ENCODE results near the gene CYB5R3.

CYB5R3 gene

DNA sequence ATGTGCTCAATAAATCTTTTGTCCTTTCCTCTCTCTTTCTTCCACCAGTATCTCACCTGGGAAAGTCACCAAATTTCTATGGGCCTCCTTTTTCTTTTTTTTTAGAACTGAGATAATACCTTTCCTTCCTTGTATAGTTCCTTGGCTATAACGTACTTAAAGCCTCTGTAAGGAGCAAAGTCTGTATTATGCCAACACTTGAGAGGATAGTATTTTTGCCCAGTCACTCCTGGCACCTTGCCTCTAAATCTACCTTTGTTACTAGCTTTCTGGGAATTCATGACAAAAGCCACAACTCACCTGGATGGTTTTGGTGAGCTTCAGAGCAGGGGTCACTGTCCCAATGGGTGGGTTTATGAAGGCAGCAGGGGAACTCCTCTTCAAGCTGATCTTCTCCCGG is 46.7 kb downstream of the CYB5R3 start:
- Histone ChIP-seq H3K9ac (no peak overlapping the region), H3K79me2 (peaks cover 38% of the 10 kb centered on the region), H3K9me3 (ENCODE audit: control insufficient read depth, low read length) (no peaks in the 10 kb centered on the region), H3K36me3 (ENCODE audit: control insufficient read depth, insufficient read depth, low read length) (no peaks in the 10 kb centered on the region), H2AFZ (no peak overlapping the region), H3K4me3 (ENCODE audit: low read depth, low read length) (no peak overlapping the region), H3K27me3 (ENCODE audit: control insufficient read depth, insufficient read depth, low read length) (no peaks in the 10 kb centered on the region), H3K4me1 (no peaks in the 10 kb centered on the region), H3K27ac (no peak overlapping the region), H3K4me2 (ENCODE audit: low read length) (no peak overlapping the region)
- TF ChIP-seq, protein P1, sequence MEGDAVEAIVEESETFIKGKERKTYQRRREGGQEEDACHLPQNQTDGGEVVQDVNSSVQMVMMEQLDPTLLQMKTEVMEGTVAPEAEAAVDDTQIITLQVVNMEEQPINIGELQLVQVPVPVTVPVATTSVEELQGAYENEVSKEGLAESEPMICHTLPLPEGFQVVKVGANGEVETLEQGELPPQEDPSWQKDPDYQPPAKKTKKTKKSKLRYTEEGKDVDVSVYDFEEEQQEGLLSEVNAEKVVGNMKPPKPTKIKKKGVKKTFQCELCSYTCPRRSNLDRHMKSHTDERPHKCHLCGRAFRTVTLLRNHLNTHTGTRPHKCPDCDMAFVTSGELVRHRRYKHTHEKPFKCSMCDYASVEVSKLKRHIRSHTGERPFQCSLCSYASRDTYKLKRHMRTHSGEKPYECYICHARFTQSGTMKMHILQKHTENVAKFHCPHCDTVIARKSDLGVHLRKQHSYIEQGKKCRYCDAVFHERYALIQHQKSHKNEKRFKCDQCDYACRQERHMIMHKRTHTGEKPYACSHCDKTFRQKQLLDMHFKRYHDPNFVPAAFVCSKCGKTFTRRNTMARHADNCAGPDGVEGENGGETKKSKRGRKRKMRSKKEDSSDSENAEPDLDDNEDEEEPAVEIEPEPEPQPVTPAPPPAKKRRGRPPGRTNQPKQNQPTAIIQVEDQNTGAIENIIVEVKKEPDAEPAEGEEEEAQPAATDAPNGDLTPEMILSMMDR (IDR thresholded peaks at IDR 0.05): no peak

- Histone ChIP-seq H3K9me3 (ENCODE audit: control insufficient read depth, low read length) (no peaks in the 10 kb centered on the region), H3K27ac (no peak overlapping the region), H3K4me1 (no peaks in the 10 kb centered on the region), H3K4me3 (ENCODE audit: low read depth, low read length) (no peak overlapping the region), H2AFZ (no peak overlapping the region), H3K27me3 (ENCODE audit: control insufficient read depth, insufficient read depth, low read length) (no peaks in the 10 kb centered on the region), H3K36me3 (ENCODE audit: control insufficient read depth, insufficient read depth, low read length) (no peaks in the 10 kb centered on the region), H3K9ac (no peak overlapping the region), H3K79me2 (peaks cover 35% of the 10 kb centered on the region), H3K4me2 (ENCODE audit: low read length) (no peak overlapping the region)
- TF ChIP-seq, protein P1 (IDR thresholded peaks at IDR 0.05): no peak
Measured at GRCh38 chr22:42601879-42602465, 47.2 kb downstream of the CYB5R3 start.

DNA sequence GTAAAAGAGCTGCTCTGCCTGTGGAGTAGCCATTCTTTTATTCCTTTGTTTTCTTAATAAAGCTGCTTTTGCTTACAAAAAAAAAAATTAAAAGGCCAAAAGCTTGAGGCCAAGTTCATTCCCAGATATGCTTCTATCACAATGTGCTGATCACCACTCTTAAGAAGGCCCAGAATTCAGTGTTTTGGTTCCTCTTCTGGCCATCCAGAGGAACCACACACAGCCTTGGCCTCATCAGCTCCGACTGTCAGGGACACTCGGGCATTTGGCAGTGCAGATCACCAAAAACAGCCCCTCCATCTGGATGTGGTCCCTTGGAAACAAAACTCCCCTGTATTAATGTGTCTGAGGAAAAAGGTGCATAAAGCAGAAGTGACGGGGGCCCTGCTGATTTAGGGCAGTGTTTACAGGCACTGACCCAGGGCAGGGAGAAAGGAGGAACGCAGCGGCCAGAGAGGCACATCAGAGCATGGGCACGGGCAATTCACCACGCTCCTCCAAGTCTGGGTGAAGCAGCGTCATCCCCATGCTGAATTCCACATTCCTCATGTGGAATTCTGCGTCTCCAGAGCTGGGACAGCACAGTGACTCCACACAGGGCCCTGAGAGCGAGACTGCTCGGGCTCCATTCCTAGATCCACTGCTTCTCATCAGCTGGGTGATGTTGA is 52.2 kb downstream of the CYB5R3 start:
- Histone ChIP-seq H3K79me2 (peaks cover 10% of the 10 kb centered on the region), H3K4me3 (ENCODE audit: low read depth, low read length) (no peak overlapping the region), H3K4me2 (ENCODE audit: low read length) (no peak overlapping the region), H3K27ac (no peak overlapping the region), H3K4me1 (no peaks in the 10 kb centered on the region), H2AFZ (no peak overlapping the region), H3K9me3 (ENCODE audit: control insufficient read depth, low read length) (no peaks in the 10 kb centered on the region), H3K27me3 (ENCODE audit: control insufficient read depth, insufficient read depth, low read length) (no peaks in the 10 kb centered on the region), H3K9ac (no peak overlapping the region), H3K36me3 (ENCODE audit: control insufficient read depth, insufficient read depth, low read length) (no peaks in the 10 kb centered on the region)
- TF ChIP-seq, protein P1 (IDR thresholded peaks at IDR 0.05): no peak

- Histone ChIP-seq H3K4me1 (no peaks in the 10 kb centered on the region), H3K4me2 (ENCODE audit: low read length) (no peak overlapping the region), H3K9ac (no peak overlapping the region), H3K4me3 (ENCODE audit: low read depth, low read length) (no peak overlapping the region), H3K36me3 (ENCODE audit: control insufficient read depth, insufficient read depth, low read length) (no peaks in the 10 kb centered on the region), H3K27ac (no peak overlapping the region), H3K27me3 (ENCODE audit: control insufficient read depth, insufficient read depth, low read length) (no peaks in the 10 kb centered on the region), H3K79me2 (peaks cover 10% of the 10 kb centered on the region), H3K9me3 (ENCODE audit: control insufficient read depth, low read length) (no peaks in the 10 kb centered on the region), H2AFZ (no peak overlapping the region)
- TF ChIP-seq, protein P1 (IDR thresholded peaks at IDR 0.05): no peak
Measured at GRCh38 chr22:42596336-42596735, 52.9 kb downstream of the CYB5R3 start.

DNA sequence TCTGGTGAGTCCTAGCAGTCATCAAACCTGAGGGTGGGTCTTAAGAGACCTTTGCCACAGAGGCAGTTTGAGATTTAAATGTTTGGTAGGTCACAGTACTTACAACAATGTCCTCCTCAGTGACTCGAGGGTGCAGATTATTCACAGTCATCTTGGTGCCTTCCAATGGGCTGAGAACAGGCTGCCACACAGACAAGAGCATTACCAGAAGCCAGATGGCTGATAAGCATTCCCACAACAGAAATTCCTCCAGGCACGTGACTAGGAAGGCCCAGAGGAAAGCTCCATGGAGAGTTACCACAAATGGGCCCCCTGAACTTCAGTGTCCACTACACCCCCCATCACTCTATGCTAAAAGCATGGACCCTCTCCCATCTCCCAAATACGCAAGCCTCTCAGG is 53.8 kb downstream of the CYB5R3 start:
- TF ChIP-seq, protein P1 (IDR thresholded peaks at IDR 0.05): no peak
- Histone ChIP-seq H2AFZ (no peak overlapping the region), H3K4me1 (no peaks in the 10 kb centered on the region), H3K9me3 (ENCODE audit: control insufficient read depth, low read length) (no peaks in the 10 kb centered on the region), H3K4me2 (ENCODE audit: low read length) (no peak overlapping the region), H3K9ac (no peak overlapping the region), H3K27ac (no peak overlapping the region), H3K27me3 (ENCODE audit: control insufficient read depth, insufficient read depth, low read length) (no peaks in the 10 kb centered on the region), H3K79me2 (peaks cover 7% of the 10 kb centered on the region), H3K36me3 (ENCODE audit: control insufficient read depth, insufficient read depth, low read length) (no peaks in the 10 kb centered on the region), H3K4me3 (ENCODE audit: low read depth, low read length) (no peak overlapping the region)

All from parathyroid adenoma (tissue), 2 donors.